HL-60 (cell line): ENCODE data around the gene TRO.

Source experiments
- POLR2AphosphoS5 ChIP-seq: IDR thresholded peaks from 2 replicates; pipeline ENCODE4 v1.6.1; 2012; ENCODE audit warnings: low read depth
- TF ChIP-seq, protein P1 (sequence below): IDR thresholded peaks from one replicate; pipeline ENCODE4 v1.5.1; 2011; ENCODE audit warnings: low read length, control low read depth, inconsistent platforms; ENCODE audit not compliant: insufficient read depth
- TF ChIP-seq, protein P2 (sequence below): IDR thresholded peaks from 2 replicates; pipeline ENCODE4 v1.6.1; 2012; ENCODE audit warnings: low read depth; ENCODE audit not compliant: insufficient replicate concordance

DNA sequence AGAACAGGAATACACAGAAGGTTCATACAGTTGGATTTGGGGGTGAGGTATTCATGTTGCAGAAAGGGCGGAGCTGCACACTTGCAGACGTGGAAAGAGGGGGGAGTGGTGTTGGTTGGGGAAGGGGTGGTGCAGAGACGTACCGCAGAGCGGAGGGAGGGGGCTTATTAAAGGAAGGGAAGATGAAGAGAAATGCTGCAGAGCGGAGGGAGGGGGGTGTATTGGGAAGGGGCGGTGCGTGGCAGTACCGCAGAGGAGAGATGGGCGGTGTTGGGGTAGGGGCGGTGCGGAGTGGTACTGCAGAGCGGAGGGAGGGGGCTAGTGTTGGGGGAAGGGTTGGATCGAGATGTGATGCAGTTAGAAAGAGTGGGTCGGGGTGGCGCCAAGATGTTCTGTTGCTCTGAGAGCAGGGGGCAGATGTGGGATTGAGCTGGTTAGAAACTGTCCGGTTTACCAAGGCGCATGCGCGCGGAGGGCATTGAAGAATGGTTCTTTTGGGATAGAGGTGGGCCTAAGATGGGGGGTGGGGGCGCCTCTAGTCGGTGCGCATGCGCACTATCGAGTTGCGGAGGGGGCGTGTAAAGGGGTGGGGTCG, 900 bp downstream of the TRO start:
- TF ChIP-seq POLR2AphosphoS5 = no peak
- TF ChIP-seq, protein P1, sequence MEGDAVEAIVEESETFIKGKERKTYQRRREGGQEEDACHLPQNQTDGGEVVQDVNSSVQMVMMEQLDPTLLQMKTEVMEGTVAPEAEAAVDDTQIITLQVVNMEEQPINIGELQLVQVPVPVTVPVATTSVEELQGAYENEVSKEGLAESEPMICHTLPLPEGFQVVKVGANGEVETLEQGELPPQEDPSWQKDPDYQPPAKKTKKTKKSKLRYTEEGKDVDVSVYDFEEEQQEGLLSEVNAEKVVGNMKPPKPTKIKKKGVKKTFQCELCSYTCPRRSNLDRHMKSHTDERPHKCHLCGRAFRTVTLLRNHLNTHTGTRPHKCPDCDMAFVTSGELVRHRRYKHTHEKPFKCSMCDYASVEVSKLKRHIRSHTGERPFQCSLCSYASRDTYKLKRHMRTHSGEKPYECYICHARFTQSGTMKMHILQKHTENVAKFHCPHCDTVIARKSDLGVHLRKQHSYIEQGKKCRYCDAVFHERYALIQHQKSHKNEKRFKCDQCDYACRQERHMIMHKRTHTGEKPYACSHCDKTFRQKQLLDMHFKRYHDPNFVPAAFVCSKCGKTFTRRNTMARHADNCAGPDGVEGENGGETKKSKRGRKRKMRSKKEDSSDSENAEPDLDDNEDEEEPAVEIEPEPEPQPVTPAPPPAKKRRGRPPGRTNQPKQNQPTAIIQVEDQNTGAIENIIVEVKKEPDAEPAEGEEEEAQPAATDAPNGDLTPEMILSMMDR = no peak
- TF ChIP-seq, protein P2, sequence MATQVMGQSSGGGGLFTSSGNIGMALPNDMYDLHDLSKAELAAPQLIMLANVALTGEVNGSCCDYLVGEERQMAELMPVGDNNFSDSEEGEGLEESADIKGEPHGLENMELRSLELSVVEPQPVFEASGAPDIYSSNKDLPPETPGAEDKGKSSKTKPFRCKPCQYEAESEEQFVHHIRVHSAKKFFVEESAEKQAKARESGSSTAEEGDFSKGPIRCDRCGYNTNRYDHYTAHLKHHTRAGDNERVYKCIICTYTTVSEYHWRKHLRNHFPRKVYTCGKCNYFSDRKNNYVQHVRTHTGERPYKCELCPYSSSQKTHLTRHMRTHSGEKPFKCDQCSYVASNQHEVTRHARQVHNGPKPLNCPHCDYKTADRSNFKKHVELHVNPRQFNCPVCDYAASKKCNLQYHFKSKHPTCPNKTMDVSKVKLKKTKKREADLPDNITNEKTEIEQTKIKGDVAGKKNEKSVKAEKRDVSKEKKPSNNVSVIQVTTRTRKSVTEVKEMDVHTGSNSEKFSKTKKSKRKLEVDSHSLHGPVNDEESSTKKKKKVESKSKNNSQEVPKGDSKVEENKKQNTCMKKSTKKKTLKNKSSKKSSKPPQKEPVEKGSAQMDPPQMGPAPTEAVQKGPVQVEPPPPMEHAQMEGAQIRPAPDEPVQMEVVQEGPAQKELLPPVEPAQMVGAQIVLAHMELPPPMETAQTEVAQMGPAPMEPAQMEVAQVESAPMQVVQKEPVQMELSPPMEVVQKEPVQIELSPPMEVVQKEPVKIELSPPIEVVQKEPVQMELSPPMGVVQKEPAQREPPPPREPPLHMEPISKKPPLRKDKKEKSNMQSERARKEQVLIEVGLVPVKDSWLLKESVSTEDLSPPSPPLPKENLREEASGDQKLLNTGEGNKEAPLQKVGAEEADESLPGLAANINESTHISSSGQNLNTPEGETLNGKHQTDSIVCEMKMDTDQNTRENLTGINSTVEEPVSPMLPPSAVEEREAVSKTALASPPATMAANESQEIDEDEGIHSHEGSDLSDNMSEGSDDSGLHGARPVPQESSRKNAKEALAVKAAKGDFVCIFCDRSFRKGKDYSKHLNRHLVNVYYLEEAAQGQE = no peak
